GM12892 (cell line): ENCODE measurements around the gene RBBP7.

Experiments used
- DNase-seq: peaks from one replicate; pipeline ENCODE4 v3.0.0; 2011; ENCODE audit not compliant: insufficient read length
- FAIRE-seq: peaks from 2 replicates; lab custom pipeline; 2011; peaks lifted over from hg19 to GRCh38; lab: Jason Lieb, UNC
- POLR2A ChIP-seq: IDR thresholded peaks from 2 replicates; pipeline ENCODE4 v1.6.1; 2011; ENCODE audit warnings: low read depth, low read length, control low read depth
- POLR2AphosphoS5 ChIP-seq: IDR thresholded peaks from 2 replicates; pipeline ENCODE4 v1.6.1; 2011; ENCODE audit warnings: low read depth, low read length, control low read depth
- TAF1 ChIP-seq: IDR thresholded peaks from 2 replicates; pipeline ENCODE4 v1.6.1; 2011; ENCODE audit warnings: low read depth, mild to moderate bottlenecking, control low read depth, low read length, borderline replicate concordance

The RBBP7 gene

DNA sequence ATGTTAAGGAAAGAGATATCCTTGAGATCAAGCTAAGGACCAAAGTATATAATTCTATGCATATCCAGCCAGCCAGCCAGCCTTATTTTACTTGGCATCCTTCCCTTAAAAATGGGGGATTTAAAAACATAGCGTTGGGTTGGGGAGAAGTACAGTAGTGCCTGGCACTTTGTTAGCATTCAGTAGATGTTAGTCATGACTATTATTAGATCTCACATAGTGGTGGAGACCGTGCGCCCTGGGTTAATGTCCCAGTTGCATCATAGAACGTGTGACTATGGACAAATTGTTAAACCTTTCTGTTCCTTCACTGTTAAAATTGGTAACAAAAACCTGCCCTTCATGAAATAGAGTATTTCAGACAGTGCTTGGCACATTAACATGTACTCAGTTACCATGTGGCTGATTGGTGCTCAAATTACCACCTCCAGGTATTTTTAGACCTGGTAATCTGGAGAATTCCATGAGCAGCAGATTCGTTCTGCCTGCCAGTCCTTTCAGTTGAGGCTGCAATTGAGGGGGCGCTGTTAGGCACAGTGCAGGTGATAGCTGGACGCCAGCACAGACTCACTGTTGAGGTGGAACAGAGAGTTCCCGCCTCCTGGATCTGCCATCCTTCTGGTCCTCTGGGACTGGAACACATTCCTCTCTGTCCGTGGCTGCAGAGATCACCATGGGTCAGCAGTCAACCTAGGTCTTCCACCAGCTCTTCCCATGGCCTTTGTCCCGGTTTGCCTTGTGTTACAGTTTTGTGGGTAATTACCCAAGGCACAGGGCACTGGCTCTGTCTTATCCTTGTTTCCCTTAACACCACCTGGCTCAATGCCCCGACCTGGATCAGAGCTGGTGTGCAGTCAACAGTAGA, 31.7 kb downstream of the RBBP7 start:
- DNase-seq (no peak), FAIRE-seq (no peak)
- no peak for TF ChIP-seq POLR2A
- TF ChIP-seq TAF1: no peak
- no peak for TF ChIP-seq POLR2AphosphoS5

DNA sequence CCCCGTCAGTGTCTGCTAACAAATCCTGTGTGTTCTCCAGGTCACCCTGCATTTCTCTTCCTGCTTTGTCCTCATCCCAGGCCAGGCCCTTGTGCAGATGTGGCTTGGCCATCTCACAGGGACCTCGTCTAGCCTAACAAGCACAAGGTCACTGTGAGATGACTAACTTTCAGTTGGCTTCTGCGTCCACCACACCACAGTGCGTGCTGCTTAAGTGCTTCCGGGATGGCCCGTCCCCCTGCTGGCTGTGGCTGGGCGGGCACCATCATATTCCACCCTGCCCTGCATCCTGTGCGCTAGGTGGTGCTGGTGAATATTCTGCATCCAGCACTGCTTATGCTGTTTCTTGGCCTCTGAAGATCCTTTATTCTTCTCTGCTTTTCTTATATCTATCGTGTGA, 33.8 kb downstream of the RBBP7 start:
- TF ChIP-seq POLR2A (no peak), TAF1 (no peak), POLR2AphosphoS5 (no peak)
- FAIRE-seq (peak; percentile 58), DNase-seq (no peak)

DNA sequence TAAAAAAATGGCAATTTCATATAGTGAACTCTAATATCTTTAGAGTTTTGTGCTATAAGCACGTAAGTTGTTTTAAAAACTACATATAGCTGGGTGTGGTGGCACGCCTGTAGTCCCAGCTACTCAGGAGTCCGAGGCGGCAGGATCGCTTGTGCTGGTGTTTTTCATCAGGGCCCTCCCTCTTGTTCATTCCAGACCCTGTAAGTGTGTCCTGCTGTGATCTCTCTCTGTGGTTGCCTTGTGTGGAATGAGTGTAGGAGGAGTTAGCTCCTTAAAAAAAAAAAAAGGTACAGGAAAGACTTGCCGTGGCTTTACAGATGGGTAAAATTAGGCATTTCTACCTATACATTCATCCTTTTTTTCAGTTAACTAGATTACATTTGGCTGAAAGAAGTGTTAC, 35.4 kb downstream of the RBBP7 start:
- FAIRE-seq (no peak), DNase-seq (no peak)
- TF ChIP-seq TAF1 (no peak), POLR2A (no peak), POLR2AphosphoS5 (no peak)

DNA sequence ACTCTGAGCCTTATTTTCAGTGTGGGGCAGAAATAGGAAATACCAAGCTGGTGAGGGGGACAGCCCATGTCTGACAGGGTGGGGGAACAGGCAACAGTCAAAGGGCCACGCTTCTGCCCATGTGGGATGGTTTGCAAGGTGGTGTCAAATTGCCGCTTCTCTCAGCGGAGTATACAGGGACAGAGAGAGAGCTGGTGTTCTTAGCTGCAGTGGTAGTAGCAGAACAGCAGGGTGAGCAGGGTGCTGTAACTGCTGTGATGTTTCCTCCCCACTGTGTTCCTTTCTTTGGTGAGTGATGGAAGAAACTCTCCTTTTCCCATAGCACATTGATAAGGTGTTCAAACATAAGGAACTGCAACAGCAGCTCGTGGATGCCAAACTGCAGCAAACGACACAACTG, 37.9 kb downstream of the RBBP7 start:
- FAIRE-seq: no peak
- TF ChIP-seq TAF1 (no peak), POLR2AphosphoS5 (no peak), POLR2A (no peak)
- no peak for DNase-seq

DNA sequence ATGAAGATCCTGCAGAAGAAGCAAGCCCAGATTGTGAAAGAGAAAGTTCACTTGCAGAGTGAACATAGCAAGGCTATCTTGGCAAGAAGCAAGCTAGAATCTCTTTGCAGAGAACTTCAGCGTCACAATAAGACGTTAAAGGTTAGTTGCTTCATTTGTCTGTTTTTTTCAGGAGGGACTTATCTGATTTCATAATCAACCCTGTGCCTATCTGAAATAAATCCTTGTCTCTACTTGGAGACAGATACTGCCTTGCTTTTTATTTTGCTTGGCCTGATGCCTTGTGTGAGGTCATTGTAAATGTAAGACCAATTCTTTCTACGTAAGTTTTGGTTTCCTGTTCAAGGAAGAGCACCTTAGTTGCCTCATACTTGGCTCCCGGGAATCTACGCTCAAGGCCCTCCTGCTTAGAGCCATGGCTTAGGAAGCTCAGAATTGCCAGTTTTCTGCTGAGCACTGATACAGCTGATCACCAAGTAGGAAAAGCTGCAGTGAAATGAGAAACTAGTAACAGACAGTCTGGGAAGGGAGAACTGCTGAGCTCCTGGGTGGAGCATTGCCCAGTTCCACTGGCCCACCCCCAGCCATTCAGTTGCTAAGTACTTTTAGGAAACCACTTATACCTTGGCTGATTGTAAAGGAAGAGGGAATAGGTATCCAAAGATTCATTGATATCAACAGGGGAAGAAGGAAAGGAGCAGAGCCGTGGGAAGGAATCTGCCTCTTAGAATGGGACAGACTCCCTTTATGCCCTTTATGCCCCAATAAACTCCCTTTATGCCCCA, 41.8 kb downstream of the RBBP7 start:
- TF ChIP-seq POLR2A: no peak
- no peak for TF ChIP-seq TAF1
- no peak for TF ChIP-seq POLR2AphosphoS5
- FAIRE-seq (no peak), DNase-seq (no peak)

DNA sequence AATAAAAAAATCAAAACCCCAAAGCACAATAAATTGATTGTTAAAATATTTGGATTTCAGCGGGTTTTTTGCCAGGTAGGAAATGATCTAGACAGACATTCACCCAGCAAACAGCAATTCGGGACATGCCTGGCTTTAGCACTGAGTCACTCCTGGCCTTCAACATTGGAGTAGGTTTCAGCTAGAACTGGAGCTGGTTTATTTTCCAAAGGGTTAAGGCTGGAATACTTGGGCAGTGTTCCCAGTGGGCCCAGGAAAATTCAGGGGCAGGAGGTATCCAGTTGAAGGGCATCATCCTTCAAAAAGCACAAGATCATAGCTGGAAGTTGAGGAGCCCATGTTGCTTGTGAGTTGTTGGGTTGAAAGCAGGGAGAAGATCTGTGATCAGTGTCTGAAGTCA, 42.9 kb downstream of the RBBP7 start:
- no peak for TF ChIP-seq POLR2AphosphoS5
- no peak for TF ChIP-seq TAF1
- TF ChIP-seq POLR2A: 0 out of 2 replicates have a peak, but pooled peaks have one; percentile 27
- FAIRE-seq (no peak), DNase-seq (no peak)

DNA sequence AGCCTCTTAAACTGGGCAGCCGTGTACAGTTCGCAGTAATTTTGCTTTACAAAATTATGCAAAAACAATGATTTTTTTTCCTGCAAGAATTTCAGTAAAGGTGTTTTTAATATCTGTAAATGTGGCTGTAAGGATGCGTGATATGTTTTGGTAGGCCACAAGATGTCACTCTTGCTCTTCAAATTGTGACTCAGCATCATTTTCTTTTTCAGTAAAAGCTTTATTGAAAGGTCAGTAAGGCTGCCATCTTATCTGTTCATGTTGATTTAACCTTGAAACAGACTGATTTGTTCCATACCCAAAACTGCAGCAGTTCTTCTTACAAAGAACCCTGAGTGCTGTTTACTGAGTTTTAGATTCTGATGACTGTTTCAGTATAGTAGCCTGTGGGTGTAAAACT, 44.0 kb downstream of the RBBP7 start:
- TF ChIP-seq POLR2A (no peak), POLR2AphosphoS5 (no peak), TAF1 (no peak)
- no peak for DNase-seq
- FAIRE-seq: no peak

DNA sequence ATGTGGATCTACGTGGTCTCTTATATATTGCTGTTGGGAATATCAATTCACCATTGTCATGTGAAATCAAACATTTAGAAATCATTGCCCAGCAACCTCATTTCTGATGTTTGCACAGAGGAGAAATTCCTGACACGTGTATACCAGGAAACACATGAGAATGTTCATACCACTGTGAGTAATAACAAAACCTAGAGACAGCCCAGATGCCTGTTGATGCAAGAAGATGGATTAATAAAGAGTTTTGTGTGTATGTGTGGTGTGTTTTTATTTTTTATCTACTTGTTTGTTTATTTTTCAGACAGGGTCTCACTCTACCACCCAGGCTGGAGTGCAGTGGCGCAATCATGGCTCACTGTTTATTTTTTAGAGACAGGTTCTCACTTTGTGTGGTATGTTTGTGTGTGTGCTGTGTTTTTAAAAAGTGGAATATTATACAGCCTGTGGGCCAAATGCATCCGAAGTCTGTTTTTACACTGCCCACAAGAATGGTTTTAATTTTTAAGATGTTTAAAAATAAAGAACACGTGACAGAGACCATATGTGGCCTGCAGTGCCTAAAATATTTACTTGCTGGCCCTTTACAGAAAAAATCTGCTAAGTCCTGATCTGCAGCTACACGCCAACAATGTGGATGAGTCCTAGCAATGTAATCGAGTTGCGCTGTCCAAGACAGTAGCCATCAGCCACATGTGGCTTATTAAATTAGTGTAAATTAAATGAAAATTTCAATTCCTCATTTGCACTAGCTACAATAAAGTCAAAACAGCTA, 44.7 kb downstream of the RBBP7 start:
- DNase-seq (no peak), FAIRE-seq (no peak)
- TF ChIP-seq POLR2A (no peak), POLR2AphosphoS5 (no peak), TAF1 (no peak)

DNA sequence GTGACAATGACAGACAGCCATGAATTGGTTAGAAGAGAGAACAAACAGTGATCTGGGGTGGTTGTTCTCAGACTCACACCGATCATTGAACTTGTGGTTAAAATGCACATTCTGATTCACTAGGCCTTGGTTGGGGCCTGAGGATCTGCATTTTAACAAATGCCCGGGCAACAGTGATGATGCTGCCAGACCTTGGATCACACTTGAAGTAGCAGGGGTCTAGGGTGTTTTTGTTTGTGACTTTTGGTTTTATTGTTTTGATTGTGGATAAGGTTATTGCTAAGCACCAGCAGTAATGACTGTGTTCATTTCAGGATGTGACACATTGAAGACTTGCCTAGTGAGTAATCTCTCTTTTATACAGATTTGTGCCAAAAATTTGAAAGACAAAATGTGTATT, 47.4 kb downstream of the RBBP7 start:
- no peak for FAIRE-seq
- TF ChIP-seq POLR2AphosphoS5 (no peak), POLR2A (no peak), TAF1 (no peak)
- DNase-seq: no peak

DNA sequence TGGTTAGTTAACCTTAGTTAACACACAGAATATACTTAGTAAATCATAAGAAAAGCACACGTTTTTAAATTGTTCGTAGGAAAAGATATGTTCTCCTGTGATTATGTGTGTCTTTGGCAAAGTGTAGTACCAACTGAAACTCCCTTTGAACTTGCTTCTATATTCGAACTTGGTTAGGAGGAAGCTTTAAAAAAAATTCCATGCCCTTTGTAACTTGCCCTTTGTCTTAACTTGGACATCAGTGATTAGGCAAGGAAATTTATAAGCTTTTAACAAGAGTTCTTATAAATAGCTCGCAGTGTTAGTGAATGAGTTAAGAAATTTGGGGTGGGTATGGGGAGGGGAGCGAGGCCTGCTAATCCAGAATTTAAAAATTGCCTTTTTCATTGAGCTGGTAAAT, 50.5 kb downstream of the RBBP7 start:
- no peak for DNase-seq
- FAIRE-seq: no peak
- no peak for TF ChIP-seq TAF1
- no peak for TF ChIP-seq POLR2AphosphoS5
- TF ChIP-seq POLR2A: no peak

DNA sequence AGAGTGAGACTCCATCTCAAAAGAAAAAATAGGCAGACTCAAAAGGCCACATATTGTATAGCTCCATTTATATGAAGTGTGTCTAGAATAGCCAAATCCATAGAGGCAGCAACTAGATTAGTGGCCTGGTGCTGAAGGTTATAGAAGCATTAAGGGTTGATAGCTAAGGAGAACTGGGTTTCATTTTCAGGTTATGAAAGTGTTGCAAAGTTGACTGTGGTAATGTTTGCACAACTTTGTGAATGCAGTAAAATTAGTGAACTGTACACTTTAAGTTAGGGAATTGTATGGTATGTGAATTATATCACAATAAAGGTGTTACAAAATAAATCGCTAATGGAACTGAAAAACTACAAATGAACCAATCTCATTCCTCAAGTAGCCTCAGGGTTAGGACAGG, 55.6 kb downstream of the RBBP7 start:
- FAIRE-seq (no peak), DNase-seq (no peak)
- TF ChIP-seq POLR2A (no peak), TAF1 (no peak), POLR2AphosphoS5 (no peak)

DNA sequence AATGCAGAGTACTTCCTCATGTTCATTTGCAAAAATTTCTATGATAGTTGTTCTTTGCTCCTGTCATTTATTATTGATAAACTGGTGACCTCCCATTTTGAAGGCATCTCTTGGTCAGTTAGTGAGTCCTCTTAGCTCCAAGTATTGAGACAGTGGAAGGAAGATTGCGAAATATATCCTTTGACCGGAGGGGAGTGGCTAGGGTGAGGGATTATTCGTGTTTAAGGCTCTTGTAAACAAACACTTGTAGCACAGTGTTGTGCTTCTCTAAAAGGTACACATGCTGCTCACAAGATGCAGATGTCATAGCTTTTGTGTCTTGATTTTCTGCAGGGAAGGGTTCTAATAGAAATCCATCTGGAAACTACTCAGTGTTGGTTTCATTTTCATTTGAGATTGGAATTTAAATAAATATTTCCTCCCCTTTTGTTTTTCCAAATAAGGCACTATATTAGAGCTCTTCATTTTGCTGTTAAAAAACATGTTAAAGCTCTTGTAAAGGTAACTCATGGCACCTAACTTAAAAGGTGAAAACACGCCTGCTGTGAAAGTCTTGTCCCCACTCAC, 62.1 kb downstream of the RBBP7 start:
- DNase-seq: no peak
- peak; percentile 64 for FAIRE-seq
- TF ChIP-seq TAF1 (no peak), POLR2A (no peak), POLR2AphosphoS5 (no peak)
